HL-60 (cell line): ENCODE results near the gene AHSP.
A peak's percentile ranks its signal among the peaks of the same experiment; 100 is the strongest.

ENCODE experiments used
- DNase-seq, 2 experiments: peaks; one replicate each; pipeline ENCODE4 v3.0.0-alpha.2; 2010 to 2020; ENCODE audit warnings: low read depth in 1 of 2, low spot score in 1 of 2
- H3K27ac ChIP-seq: fragments of 250-450 bp; sonication (Bioruptor Pico); replicated peaks from 2 replicates; pipeline ENCODE4 v1.5.1; 2020; ENCODE audit warnings: mild to moderate bottlenecking, moderate library complexity
- H3K27me3 ChIP-seq: fragments of 250-450 bp; sonication (Bioruptor Pico); 2 replicates; pipeline ENCODE4 v1.5.1; 2021; ENCODE audit warnings: mild to moderate bottlenecking, moderate library complexity; ENCODE audit not compliant: insufficient read depth, poor library complexity, severe bottlenecking
- H3K4me3 ChIP-seq: replicated peaks from 2 replicates; pipeline ENCODE4 v1.5.1; 2011; ENCODE audit warnings: mild to moderate bottlenecking, control low read depth, low read length; ENCODE audit not compliant: insufficient read depth
- GABPA ChIP-seq: IDR thresholded peaks from 2 replicates; pipeline ENCODE4 v1.6.1; 2012; ENCODE audit warnings: low read depth
- POLR2AphosphoS5 ChIP-seq: IDR thresholded peaks from 2 replicates; pipeline ENCODE4 v1.6.1; 2012; ENCODE audit warnings: low read depth
- SPI1 ChIP-seq: IDR thresholded peaks from 2 replicates; pipeline ENCODE4 v1.6.1; 2012; ENCODE audit warnings: low read depth, mild to moderate bottlenecking, borderline replicate concordance
- TF ChIP-seq, protein P1 (sequence below): IDR thresholded peaks from 2 replicates; pipeline ENCODE4 v1.6.1; 2012; ENCODE audit warnings: low read depth; ENCODE audit not compliant: insufficient replicate concordance
- TF ChIP-seq, protein P2 (sequence below): IDR thresholded peaks from one replicate; pipeline ENCODE4 v1.5.1; 2011; ENCODE audit warnings: low read length, control low read depth, inconsistent platforms; ENCODE audit not compliant: insufficient read depth

Gene AHSP

DNA sequence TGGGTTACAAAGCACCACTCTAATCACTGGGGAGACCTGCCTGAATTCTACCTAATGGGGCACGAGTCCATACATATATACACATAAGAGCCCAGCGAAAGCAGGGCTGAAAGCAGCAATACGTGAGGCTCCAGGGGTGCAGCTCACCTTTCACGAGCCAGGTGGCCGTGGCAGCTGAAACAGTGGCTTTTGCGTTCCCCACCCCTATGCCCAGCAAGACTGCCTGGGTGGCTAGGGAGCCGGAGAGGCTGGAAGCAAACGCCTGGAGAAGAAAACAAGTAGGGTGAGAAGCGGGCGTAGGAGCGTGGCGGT lies 20.1 kb upstream of the AHSP start:
- H3K27ac ChIP-seq = peak overlapping the region; percentile 92
- H3K4me3 ChIP-seq = peak overlapping the region; percentile 98
- no peaks in the 10 kb centered on the region for H3K27me3 ChIP-seq
- DNase-seq = no peak
- TF ChIP-seq, protein P1, sequence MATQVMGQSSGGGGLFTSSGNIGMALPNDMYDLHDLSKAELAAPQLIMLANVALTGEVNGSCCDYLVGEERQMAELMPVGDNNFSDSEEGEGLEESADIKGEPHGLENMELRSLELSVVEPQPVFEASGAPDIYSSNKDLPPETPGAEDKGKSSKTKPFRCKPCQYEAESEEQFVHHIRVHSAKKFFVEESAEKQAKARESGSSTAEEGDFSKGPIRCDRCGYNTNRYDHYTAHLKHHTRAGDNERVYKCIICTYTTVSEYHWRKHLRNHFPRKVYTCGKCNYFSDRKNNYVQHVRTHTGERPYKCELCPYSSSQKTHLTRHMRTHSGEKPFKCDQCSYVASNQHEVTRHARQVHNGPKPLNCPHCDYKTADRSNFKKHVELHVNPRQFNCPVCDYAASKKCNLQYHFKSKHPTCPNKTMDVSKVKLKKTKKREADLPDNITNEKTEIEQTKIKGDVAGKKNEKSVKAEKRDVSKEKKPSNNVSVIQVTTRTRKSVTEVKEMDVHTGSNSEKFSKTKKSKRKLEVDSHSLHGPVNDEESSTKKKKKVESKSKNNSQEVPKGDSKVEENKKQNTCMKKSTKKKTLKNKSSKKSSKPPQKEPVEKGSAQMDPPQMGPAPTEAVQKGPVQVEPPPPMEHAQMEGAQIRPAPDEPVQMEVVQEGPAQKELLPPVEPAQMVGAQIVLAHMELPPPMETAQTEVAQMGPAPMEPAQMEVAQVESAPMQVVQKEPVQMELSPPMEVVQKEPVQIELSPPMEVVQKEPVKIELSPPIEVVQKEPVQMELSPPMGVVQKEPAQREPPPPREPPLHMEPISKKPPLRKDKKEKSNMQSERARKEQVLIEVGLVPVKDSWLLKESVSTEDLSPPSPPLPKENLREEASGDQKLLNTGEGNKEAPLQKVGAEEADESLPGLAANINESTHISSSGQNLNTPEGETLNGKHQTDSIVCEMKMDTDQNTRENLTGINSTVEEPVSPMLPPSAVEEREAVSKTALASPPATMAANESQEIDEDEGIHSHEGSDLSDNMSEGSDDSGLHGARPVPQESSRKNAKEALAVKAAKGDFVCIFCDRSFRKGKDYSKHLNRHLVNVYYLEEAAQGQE = no peak
- TF ChIP-seq GABPA (no peak), SPI1 (no peak), POLR2AphosphoS5 (no peak)
- TF ChIP-seq, protein P2, sequence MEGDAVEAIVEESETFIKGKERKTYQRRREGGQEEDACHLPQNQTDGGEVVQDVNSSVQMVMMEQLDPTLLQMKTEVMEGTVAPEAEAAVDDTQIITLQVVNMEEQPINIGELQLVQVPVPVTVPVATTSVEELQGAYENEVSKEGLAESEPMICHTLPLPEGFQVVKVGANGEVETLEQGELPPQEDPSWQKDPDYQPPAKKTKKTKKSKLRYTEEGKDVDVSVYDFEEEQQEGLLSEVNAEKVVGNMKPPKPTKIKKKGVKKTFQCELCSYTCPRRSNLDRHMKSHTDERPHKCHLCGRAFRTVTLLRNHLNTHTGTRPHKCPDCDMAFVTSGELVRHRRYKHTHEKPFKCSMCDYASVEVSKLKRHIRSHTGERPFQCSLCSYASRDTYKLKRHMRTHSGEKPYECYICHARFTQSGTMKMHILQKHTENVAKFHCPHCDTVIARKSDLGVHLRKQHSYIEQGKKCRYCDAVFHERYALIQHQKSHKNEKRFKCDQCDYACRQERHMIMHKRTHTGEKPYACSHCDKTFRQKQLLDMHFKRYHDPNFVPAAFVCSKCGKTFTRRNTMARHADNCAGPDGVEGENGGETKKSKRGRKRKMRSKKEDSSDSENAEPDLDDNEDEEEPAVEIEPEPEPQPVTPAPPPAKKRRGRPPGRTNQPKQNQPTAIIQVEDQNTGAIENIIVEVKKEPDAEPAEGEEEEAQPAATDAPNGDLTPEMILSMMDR = no peak

DNA sequence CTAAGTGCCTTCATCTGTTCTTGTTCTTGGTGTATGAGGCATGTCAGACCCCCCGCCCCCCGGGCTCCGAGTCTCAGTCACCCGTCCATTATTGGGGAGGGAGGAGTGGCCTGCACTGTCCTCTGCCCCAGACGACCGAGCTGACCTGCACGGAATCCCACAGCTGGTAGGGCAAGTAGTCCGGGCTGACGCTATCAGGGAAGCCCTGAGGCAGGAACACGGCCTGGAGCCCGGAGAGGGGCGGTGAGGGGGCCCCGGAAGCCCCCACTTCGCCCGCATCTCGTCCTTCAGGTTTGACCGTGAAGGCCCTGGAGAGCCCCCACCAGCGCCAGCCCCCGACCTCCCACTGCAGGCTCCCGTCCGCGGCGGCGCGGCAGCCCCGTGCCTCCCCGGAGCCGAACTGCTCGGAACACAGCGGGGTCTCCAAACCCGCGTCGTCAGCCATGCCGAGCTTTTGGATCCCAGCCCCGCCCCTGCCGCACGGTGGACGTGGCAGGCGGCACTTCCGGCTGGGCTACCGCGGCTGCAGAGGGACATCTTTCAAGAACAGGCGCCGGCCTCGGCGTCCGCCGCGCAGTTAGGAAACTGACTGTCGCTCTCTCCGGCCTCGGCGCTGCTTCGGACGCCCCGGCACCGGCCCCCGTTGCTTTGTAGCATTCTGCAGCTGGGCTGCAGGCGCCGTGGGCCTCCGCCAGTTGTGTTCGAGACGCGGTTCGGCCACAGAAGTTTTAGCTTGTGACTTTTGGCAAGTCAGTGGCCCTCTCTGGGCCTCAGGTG lies 19.6 kb upstream of the AHSP start, which contains the start of gene RUSF1:
TSS of gene RUSF1 (minus strand) at position 463 of the 777 bp plus-strand sequence. CDS start at position 445, 18 bp downstream.
- Histone ChIP-seq H3K27me3 (no peaks in the 10 kb centered on the region), H3K27ac (peak within 1 kb of the TSS; percentile 92), H3K4me3 (peak within 1 kb of the TSS; percentile 98)
- DNase-seq = peak; percentile 74 to 91
- TF ChIP-seq GABPA (peak; percentile 74), SPI1 (peak; percentile 20; the same call in 1 of the 2 replicates), POLR2AphosphoS5 (peak; percentile 88)
- TF ChIP-seq, protein P2 = no peak
- TF ChIP-seq, protein P1 = peak; percentile 64

DNA sequence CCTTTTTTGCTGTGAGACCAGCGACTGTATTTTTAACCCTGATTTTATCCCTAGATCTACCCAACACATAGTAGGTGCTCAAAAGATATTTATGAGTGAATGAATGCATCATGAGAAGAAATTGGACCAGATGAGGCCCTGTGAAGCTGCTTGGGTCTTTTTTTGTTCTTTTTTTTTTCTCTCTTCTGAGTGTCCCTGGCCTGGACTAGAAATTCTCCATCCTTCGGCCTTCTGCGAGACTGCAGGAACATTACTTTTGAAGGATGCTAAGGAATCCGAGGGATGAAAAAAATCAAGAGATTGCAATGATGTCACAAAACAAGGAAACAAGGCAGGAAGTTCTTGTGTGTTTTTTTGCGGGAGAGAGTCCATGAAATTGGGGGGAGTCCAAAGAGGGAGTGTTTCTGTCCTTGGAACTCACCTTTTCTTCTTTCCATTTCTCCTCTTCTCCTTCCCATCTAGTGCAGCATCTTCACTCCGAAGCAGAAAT lies 18.9 kb upstream of the AHSP start:
- TF ChIP-seq GABPA = no peak
- TF ChIP-seq SPI1 = no peak
- TF ChIP-seq, protein P1 = no peak
- TF ChIP-seq, protein P2 = no peak
- no peak for TF ChIP-seq POLR2AphosphoS5
- no peak for DNase-seq
- Histone ChIP-seq H3K27me3 (no peaks in the 10 kb centered on the region), H3K4me3 (peak overlapping the region; percentile 98), H3K27ac (peak overlapping the region; percentile 92)
